NCI-H748 (cell line): Measurements from ENCODE around the gene MAD1L1.
"Not testable (repeated sequence)": the region's sequence is repeated elsewhere in the genome, so short reads cannot be mapped to it uniquely, and the experiment has no call there.

Experiments
- DNase-seq: peaks from one replicate; lab custom pipeline; 2025; ENCODE audit not compliant: unreplicated experiment; lab: John Stamatoyannopoulos, UW

Gene MAD1L1

GRCh38 chr7:1873421-1873820 is 359.3 kb downstream of the MAD1L1 start:
- DNase-seq, result no peak

DNA sequence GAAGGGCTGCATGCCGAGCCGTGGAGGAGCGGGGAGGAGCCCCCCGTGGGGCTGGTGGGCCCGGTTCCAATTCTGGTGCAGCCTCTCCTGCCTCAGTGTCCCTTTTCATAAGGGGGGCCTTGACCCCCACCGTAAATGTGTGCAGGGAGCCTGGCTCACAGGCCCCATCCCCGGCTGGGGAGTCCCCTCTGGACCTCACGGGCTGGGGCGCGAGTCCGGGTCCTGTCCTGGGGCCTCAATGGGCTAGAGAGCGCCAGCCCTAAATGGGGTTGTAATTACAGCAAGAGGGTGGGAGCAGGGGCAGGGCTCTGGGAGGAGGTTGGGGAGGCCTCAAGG is 359.7 kb downstream of the MAD1L1 start:
- DNase-seq, result no peak

- no peak for DNase-seq
These were observed 360.3 kb downstream of the MAD1L1 start for GRCh38 chr7:1872191-1873069.

DNA sequence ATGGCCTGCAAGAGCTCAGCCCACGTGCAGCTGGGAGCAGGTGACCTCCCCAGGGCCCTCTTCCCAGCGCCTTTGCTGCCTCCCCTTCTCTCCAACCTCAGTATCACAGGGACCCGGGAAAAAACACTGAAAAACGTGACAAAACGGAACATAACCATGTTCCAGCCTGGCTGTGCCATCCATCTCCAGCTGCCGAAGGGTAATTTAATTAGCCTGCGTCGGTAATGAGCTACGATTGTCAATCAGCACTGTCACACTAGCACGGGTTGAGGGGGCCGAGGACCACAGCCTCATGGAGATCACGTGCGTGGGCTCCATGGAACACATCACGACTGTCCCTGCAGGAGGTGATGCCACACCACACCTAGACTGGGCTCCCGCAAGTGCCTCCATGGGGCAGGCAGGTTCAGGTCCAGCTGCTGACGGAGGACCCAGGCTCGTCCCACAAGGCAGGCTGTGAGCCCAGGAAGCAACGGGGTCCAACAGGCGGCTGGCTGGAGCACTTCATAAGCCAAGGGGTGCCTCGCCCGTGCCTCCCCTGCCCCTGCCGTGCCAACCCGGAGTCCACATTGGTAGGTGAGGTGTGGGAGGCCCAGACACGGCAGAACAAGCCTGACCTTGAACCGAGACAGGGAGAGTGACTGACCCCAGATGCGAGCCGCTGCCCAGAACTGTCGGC is 363.2 kb downstream of the MAD1L1 start:
- DNase-seq, result no peak

GRCh38 chr7:1868516-1869165 is 364.1 kb downstream of the MAD1L1 start:
- no peak for DNase-seq

GRCh38 chr7:1867370-1868260 is 365.1 kb downstream of the MAD1L1 start:
- DNase-seq, result no peak

DNA sequence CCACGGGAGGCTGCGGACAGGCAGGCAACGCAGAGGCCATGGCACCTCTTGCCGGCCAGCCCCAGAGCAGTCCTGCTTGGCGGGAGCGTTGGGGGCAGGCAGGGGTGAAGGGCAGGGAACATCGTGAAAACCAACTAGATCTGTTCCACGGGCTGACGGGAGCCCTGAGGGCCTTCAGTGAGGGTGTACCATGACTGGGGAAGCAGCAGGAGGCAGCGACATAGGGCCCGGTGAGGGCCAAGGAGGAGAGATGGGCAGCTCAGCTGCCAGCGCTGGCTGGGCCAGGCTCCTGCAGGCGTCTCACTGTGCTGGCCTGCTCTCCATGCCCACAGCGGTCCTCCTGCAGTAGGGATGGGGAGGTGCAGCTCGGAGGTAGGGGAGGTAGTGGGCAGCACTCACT is 366.1 kb downstream of the MAD1L1 start:
- DNase-seq, result no peak

GRCh38 chr7:1865571-1866255 is 367.0 kb downstream of the MAD1L1 start:
- DNase-seq, result no peak

DNA sequence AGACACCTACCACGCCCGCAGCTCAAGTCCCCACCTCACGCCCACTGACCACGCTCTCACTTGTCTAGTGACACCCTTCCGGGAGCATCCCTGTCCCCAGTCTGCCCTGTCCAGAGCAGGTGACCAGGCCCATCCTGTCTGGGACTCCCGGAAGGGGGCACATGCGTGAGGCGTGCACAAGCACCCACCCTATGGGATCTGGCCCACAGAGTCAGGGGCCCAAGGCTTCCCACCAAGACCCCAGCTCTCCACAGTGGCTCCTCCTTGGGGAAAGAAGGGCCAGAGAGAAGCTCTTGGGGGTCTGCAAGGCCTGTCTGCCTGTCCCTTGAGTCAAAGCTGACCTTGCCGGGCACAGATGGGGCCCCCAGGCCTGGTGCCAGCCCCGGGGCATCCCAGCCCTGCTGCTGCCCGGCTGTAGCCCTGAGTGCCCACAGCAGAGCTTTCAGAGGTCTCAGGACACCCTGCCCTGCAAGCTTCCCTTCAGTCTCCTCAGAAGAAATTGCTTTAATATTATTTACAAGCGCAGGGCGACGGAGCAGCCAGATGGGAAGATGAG is 367.7 kb downstream of the MAD1L1 start:
- no peak for DNase-seq

GRCh38 chr7:1864161-1864940 is 368.4 kb downstream of the MAD1L1 start:
- no peak for DNase-seq

GRCh38 chr7:1863091-1863900 is 369.4 kb downstream of the MAD1L1 start:
- no peak for DNase-seq

DNA sequence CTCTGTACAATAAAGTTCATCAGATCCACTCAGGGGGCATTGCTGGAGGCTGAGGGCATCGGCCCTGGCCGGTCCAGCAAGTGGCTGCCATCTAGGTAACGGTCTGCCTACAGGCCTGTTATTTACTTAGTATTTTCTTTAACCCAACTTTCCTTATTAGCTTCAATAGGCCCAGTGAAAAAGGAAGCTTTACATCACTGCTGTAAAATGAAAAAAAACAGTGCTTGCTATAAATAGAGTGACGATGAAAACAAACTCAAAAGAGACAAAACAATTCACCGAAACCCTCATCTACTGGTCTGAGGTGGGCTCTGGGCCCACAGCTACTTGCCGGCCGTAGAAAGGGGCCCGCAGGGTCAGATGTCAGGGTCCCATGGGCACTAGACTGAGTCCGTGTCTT is 370.2 kb downstream of the MAD1L1 start:
- no peak for DNase-seq

- DNase-seq, result no peak
These were observed 370.8 kb downstream of the MAD1L1 start for GRCh38 chr7:1861799-1862458.

GRCh38 chr7:1860881-1861798 is 371.6 kb downstream of the MAD1L1 start:
- DNase-seq, result not testable (repeated sequence)

GRCh38 chr7:1859266-1860035 is 373.3 kb downstream of the MAD1L1 start:
- no peak for DNase-seq
